ENCODE results near the gene RARG.

GRCh38 chr12:53191096-53191884 lies 40.7 kb downstream of the RARG start:
- TF ChIP-seq CTCF (conservative IDR thresholded peaks at IDR 0.05; ENCODE audit: low read depth, low read length), result no peak
- TF ChIP-seq EZH2 (IDR thresholded peaks at IDR 0.05; ENCODE audit: borderline replicate concordance, low read depth, low read length, poor library complexity, severe bottlenecking), result no peak
